Tibial nerve (tissue), 4 donors: Measurements from ENCODE around the gene FRMPD2. TPM values are rescaled to one million over a fixed set of nuclear protein-coding genes. Genes with fewer than 3 reads are reported as not detected.
A peak's percentile ranks its signal among the peaks of the same experiment; 100 is the strongest.

Experiments used
- DNase-seq, 2 donors: peaks; one replicate each; pipeline ENCODE4 v3.0.0-alpha.2; 2019; ENCODE audit warnings: low spot score in 2 of 2
- H3K27ac ChIP-seq, 4 donors: fragments of 200-600 bp; sonication (generic) in 3 of 4; one replicate each; pipeline ENCODE4 v1.5.1; 2017 to 2019; ENCODE audit warnings: mild to moderate bottlenecking in 1 of 4
- H3K27me3 ChIP-seq, 2 donors: fragments of 200-600 bp; sonication (generic) in 1 of 2; one replicate each; pipeline versions ENCODE4 v1.5.1 to v1.6.0; 2017 to 2019
- H3K36me3 ChIP-seq, 3 donors: fragments of 200-600 bp; sonication (generic); one replicate each; pipeline ENCODE4 v1.5.1; 2018 to 2019
- H3K4me1 ChIP-seq, 4 donors: fragments of 200-600 bp; sonication (generic) in 3 of 4; one replicate each; pipeline ENCODE4 v1.5.1; 2017 to 2019
- H3K4me3 ChIP-seq, 4 donors: fragments of 200-600 bp; sonication (generic) in 3 of 4; one replicate each; pipeline ENCODE4 v1.5.1; 2017 to 2019; ENCODE audit warnings: mild to moderate bottlenecking in 1 of 4, moderate library complexity in 1 of 4
- H3K9me3 ChIP-seq, 4 donors: fragments of 200-600 bp; sonication (generic) in 3 of 4; one replicate each; pipeline ENCODE4 v1.5.1; 2017 to 2019
- CTCF ChIP-seq, 5 experiments: fragments of 200-600 bp in 3 of 5; fragments of 450-650 bp in 2 of 5; sonication (generic) in 3 of 5; IDR thresholded peaks; one replicate each; pipeline ENCODE4 v1.5.1; 2016 to 2019; ENCODE audit warnings: antibody characterized with exemption in 5 of 5, mild to moderate bottlenecking in 3 of 5, moderate library complexity in 2 of 5
- EP300 ChIP-seq, 2 donors: sonication (generic); formaldehyde crosslinking; IDR thresholded peaks; one replicate each; pipeline ENCODE4 v1.6.1; 2017; ENCODE audit warnings: antibody characterized with exemption in 2 of 2, mild to moderate bottlenecking in 1 of 2
- POLR2A ChIP-seq, 2 donors: fragments of 450-650 bp; IDR thresholded peaks; one replicate each; pipeline ENCODE4 v1.6.1; 2017; ENCODE audit warnings: antibody characterized with exemption in 2 of 2, mild to moderate bottlenecking in 2 of 2, moderate library complexity in 2 of 2
- WGBS, 2 donors: methylation state at CpG; one replicate each; pipeline ENCODE4 v1.1.5; 2018; 5-methylcytosine and 5-hydroxymethylcytosine counted together
- total RNA-seq, 4 donors: library from RNA; depleted of rRNA; stranded (reverse); fragments of >200 nt; gene quantifications; one replicate each; pipeline ENCODE4 v1.1.0, GENCODE V29; 2016

The FRMPD2 gene
- total RNA-seq, 4 donors from 2014 or later, result 0.21 TPM; not detected in 3

DNA sequence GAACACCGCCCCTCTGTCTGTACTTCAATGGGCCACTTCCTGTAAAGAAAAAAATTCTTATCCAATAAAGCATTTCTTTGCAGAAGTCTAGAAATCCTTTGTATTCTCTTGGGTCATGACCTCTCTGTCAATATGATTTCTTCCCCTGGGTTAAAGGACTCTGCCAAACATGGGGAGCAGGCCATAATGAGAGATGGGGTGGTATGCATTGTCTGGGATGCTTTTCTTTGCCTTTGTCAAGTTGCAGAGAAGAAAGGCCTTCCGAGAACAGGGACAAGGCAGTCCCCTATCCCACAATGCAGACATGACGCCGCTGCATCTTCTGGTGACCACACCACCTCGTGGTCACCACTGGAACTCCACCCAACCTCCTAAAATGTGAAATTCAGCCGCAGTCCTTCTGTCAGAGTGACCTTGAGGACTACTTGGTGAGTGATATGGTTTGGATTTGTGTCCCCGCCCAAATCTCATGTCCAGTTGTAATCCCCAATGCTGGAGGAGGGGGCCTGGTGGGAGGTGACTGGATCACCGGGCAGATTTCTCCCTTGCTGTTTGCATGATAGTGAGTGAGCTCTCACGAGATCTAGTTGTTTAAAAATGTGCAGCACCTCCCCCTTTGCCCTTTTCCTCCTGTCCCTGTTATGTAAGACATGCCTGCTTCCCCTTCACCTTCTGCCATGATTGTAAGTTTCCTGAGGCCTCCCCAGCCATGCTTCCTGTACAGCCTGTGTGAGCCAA lies 15.2 kb upstream of the FRMPD2 start:
- H3K27ac ChIP-seq, result no peak overlapping the region
- H3K36me3 ChIP-seq, result no peaks in the 10 kb centered on the region
- no peaks in the 10 kb centered on the region for H3K27me3 ChIP-seq
- H3K4me3 ChIP-seq, result no peak overlapping the region
- H3K4me1 ChIP-seq, result peaks cover 0 to 10% (median 0%) of the 10 kb centered on the region in 4 donors
- peaks cover 0 to under 1% (median 0%) of the 10 kb centered on the region in 4 donors for H3K9me3 ChIP-seq
- TF ChIP-seq POLR2A (IDR thresholded peaks at IDR 0.05) (no peak), CTCF (IDR thresholded peaks at IDR 0.05) (peak; percentile 66 to 81 (median 71))
- 17 to 19% methylated on average over 8 to 9 of the region's 9 CpGs for WGBS, 2 donors
- DNase-seq, result peak in 1 of 2 donors; percentile 72

GRCh38 chr10:48288661-48289060 lies 14.2 kb upstream of the FRMPD2 start:
- H3K9me3 ChIP-seq, result peaks cover 0 to 10% (median 0%) of the 10 kb centered on the region in 4 donors
- no peak overlapping the region for H3K27ac ChIP-seq
- no peak for DNase-seq
- H3K36me3 ChIP-seq, result no peaks in the 10 kb centered on the region
- H3K4me3 ChIP-seq, result no peak overlapping the region
- TF ChIP-seq POLR2A (IDR thresholded peaks at IDR 0.05), result no peak
- no peak for TF ChIP-seq EP300 (IDR thresholded peaks at IDR 0.05)
- TF ChIP-seq CTCF (IDR thresholded peaks at IDR 0.05), result no peak
- no peaks in the 10 kb centered on the region for H3K27me3 ChIP-seq
- peaks cover 0 to 10% (median 0%) of the 10 kb centered on the region in 4 donors for H3K4me1 ChIP-seq
- 77 to 82% methylated on average over 7 of the region's 7 CpGs for WGBS, 2 donors

DNA sequence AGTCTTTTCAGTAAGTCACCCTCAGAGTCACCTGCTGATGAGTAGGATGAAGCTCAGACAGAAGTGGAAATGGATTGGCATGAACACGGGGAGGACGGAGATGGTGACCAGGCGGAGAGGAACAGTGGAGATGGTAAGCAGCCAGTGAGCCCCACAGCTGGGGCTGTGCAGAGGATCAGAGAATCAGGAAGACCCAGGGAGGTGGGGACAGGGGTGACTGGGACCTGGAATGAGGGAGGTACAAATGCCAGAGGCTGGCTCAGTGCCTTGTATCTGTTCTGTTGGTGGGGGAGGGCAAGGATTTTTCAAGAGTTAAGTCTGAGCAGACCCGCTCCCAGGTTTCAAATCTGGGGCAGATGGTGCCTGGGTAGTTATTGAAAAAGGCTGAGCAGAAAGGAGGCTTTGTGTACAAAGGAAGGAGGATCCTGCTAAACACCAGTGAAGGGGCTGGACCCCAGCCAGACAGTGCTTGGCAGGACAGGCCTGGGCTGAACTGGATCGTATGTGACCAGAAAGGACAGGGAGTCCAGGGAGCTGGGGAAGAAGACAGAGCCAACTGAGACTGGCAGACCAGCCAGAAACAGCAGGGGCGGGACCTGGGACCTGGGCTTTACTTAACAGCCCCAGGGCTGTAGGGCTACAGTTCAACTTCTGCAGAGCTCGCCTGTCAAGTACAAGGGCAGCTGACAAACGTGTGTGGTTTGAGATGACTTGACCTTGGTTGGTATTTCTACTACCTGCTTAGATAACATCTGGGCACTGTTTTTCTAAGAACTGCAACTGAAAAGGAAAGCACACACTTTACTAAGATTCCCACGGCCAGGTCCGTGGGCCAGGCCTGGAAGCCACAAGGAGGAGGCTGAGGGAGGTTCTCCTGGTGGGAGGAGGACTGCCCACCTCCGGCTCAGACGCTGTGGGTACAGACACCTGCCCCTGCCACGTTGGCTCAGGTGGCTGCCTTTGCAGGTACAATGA lies 13.2 kb upstream of the FRMPD2 start:
- TF ChIP-seq EP300 (IDR thresholded peaks at IDR 0.05) (no peak), CTCF (IDR thresholded peaks at IDR 0.05) (no peak), POLR2A (IDR thresholded peaks at IDR 0.05) (no peak)
- 68 to 70% methylated on average over 13 of the region's 13 CpGs for WGBS, 2 donors
- Histone ChIP-seq H3K4me3 (no peak overlapping the region), H3K4me1 (peaks cover 0 to 10% (median 0%) of the 10 kb centered on the region in 4 donors), H3K27me3 (no peaks in the 10 kb centered on the region), H3K36me3 (no peaks in the 10 kb centered on the region), H3K27ac (no peak overlapping the region), H3K9me3 (peaks cover 0 to 13% (median 0%) of the 10 kb centered on the region in 4 donors)
- DNase-seq, result no peak

DNA sequence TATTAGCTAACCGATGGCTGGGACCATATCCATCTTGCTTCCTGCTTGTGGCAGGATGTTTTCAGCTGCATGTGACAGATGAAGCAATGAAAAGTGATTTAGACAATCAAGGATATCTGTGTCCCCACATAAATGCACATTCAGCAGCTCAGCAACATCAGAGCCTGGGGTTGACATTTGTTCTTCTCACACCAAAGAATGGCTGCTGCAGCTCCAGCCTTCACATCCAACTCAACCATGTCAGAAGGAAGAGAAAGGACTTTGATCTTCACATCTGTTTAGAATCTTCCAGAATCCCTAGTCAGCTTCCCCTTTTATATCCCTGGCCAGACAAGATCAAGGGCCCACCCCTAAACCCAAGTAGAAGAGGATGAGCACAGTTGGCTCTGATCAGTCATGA lies 11.9 kb upstream of the FRMPD2 start:
- Histone ChIP-seq H3K9me3 (peaks cover 0 to 19% (median 0%) of the 10 kb centered on the region in 4 donors), H3K27ac (no peak overlapping the region)
- WGBS, 2 donors, result 89 to 93% methylated on average over 1 of the region's 1 CpG

More for the DNA sequence above, 11.9 kb upstream of the FRMPD2 start:
- Histone ChIP-seq H3K4me1 (peaks cover 0 to 10% (median 0%) of the 10 kb centered on the region in 4 donors), H3K27me3 (no peaks in the 10 kb centered on the region), H3K36me3 (no peaks in the 10 kb centered on the region), H3K4me3 (no peak overlapping the region)
- DNase-seq, result no peak
- TF ChIP-seq CTCF (IDR thresholded peaks at IDR 0.05) (no peak), POLR2A (IDR thresholded peaks at IDR 0.05) (no peak), EP300 (IDR thresholded peaks at IDR 0.05) (no peak)
